Measurements from ENCODE around the gene MMP14. TPM values are rescaled to one million over a fixed set of nuclear protein-coding genes. Genes with fewer than 3 reads are reported as not detected.
A peak's percentile ranks its signal among the peaks of the same experiment; 100 is the strongest.

MMP14 gene
- total and polyA plus RNA-seq, 9 of the 15 experiments (the other 6 are each of a cell fraction or from before 2014, with no cell fraction given), result 0.36 to 5.8 (median 1.3) TPM; not detected in 2

GRCh38 chr14:22871224-22872032 is 35.0 kb downstream of the MMP14 start, which contains the start of gene LRP10 (continued):
- TF ChIP-seq TCFL5 (CRISPR knock-in tag; conservative IDR thresholded peaks at IDR 0.05) (no peak), GTF2E2 (tag; IDR thresholded peaks at IDR 0.05) (no peak), RFX7 (CRISPR knock-in tag; IDR thresholded peaks at IDR 0.05) (no peak), FOXA1 (IDR thresholded peaks at IDR 0.05; ENCODE audit: borderline replicate concordance) (no peak), ELF4 (CRISPR knock-in tag; IDR thresholded peaks at IDR 0.05) (0 out of 2 replicates have a peak, but pooled peaks have one; percentile 70), POLR2A (conservative IDR thresholded peaks at IDR 0.05) (peak; percentile 87), PRPF4 (IDR thresholded peaks at IDR 0.05; ENCODE audit: insufficient read depth, low read depth, low read length, poor library complexity, severe bottlenecking) (peak; percentile 31), MCM2 (IDR thresholded peaks at IDR 0.05; ENCODE audit: low read depth) (no peak), NFATC3 (IDR thresholded peaks at IDR 0.05) (0 out of 2 replicates have a peak, but pooled peaks have one; percentile 57), DDX20 (tag; IDR thresholded peaks at IDR 0.05; ENCODE audit: low read depth) (no peak), BHLHE40 (IDR thresholded peaks at IDR 0.05; ENCODE audit: low read length) (0 out of 2 replicates have a peak, but pooled peaks have one; percentile 5), TBP (optimal IDR thresholded peaks at IDR 0.05; ENCODE audit: low read depth, low read length) (peak; percentile 85), CBFA2T2 (conservative IDR thresholded peaks at IDR 0.05) (no peak), NR1H2 (CRISPR knock-in tag; IDR thresholded peaks at IDR 0.05) (no peak), U2AF1 (optimal IDR thresholded peaks at IDR 0.05; ENCODE audit: low read depth, low read length) (peak; percentile 52), NKRF (IDR thresholded peaks at IDR 0.05; ENCODE audit: borderline replicate concordance) (peak; percentile 30), MAFG (tag; conservative IDR thresholded peaks at IDR 0.05) (no peak), XRCC3 (IDR thresholded peaks at IDR 0.05) (no peak), CREB3L1 (IDR thresholded peaks at IDR 0.05; ENCODE audit: borderline replicate concordance, low read depth) (no peak), CTBP1 (IDR thresholded peaks at IDR 0.05; ENCODE audit: borderline replicate concordance) (peak; percentile 90; the same call in 1 of the 2 replicates)
- TF ChIP-seq, protein P1, sequence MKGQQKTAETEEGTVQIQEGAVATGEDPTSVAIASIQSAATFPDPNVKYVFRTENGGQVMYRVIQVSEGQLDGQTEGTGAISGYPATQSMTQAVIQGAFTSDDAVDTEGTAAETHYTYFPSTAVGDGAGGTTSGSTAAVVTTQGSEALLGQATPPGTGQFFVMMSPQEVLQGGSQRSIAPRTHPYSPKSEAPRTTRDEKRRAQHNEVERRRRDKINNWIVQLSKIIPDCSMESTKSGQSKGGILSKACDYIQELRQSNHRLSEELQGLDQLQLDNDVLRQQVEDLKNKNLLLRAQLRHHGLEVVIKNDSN (CRISPR knock-in tag; IDR thresholded peaks at IDR 0.05), result no peak
- TF ChIP-seq, protein P2, sequence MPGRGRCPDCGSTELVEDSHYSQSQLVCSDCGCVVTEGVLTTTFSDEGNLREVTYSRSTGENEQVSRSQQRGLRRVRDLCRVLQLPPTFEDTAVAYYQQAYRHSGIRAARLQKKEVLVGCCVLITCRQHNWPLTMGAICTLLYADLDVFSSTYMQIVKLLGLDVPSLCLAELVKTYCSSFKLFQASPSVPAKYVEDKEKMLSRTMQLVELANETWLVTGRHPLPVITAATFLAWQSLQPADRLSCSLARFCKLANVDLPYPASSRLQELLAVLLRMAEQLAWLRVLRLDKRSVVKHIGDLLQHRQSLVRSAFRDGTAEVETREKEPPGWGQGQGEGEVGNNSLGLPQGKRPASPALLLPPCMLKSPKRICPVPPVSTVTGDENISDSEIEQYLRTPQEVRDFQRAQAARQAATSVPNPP (IDR thresholded peaks at IDR 0.05; ENCODE audit: borderline replicate concordance, insufficient read depth, insufficient read length), result no peak
- TF ChIP-seq, protein P3, sequence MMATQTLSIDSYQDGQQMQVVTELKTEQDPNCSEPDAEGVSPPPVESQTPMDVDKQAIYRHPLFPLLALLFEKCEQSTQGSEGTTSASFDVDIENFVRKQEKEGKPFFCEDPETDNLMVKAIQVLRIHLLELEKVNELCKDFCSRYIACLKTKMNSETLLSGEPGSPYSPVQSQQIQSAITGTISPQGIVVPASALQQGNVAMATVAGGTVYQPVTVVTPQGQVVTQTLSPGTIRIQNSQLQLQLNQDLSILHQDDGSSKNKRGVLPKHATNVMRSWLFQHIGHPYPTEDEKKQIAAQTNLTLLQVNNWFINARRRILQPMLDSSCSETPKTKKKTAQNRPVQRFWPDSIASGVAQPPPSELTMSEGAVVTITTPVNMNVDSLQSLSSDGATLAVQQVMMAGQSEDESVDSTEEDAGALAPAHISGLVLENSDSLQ (IDR thresholded peaks at IDR 0.05), result peak; percentile 99

All from K562 (cell line).